ENCODE measurements around the gene PLXNC1. TPM values are rescaled to one million over a fixed set of nuclear protein-coding genes. Genes with fewer than 3 reads are reported as not detected.

The PLXNC1 gene
- total and polyA plus RNA-seq, 2 donors (not counting 1 experiment from before 2014, with no cell fraction given), result 9.7 to 33.6 TPM

- WGBS (ENCODE audit: insufficient coverage), result 87% methylated on average over 5 of the region's 7 CpGs
- Histone ChIP-seq H4K20me1 (ENCODE audit: control insufficient read depth, insufficient read depth, low read length, poor library complexity, severe bottlenecking) (no peaks in the 10 kb centered on the region), H3K36me3 (replicated peaks in 1 of 2; ENCODE audit: control extremely low read depth in 1 of 2, control insufficient read depth in 1 of 2, extremely low read depth in 1 of 2, insufficient read depth in 2 of 2, low read length in 1 of 2) (peaks cover 0 to 56% of the 10 kb centered on the region in 2 experiments), H3K4me2 (replicated peaks; ENCODE audit: low read depth, low read length, poor library complexity, severe bottlenecking) (no peak overlapping the region), H3K27ac (ENCODE audit: low read length in 2 of 2) (no peak overlapping the region), H3K27me3 (replicated peaks in 1 of 4; ENCODE audit: control extremely low read depth in 1 of 4, control insufficient read depth in 3 of 4, insufficient read depth in 4 of 4, low read length in 3 of 4) (no peaks in the 10 kb centered on the region), H3K9me3 (ENCODE audit: control extremely low read depth in 1 of 3, control insufficient read depth in 2 of 3, insufficient read depth in 1 of 3, low read length in 2 of 3) (no peaks in the 10 kb centered on the region), H3K4me3 (ENCODE audit: control extremely low read depth in 1 of 5, extremely low read depth in 1 of 5, insufficient read depth in 1 of 5, low read depth in 2 of 5, low read length in 4 of 5) (no peak overlapping the region), H3K9ac (ENCODE audit: low read length) (no peak overlapping the region), H3K4me1 (ENCODE audit: control insufficient read depth in 2 of 2, insufficient read depth in 2 of 2, low read length in 2 of 2) (no peaks in the 10 kb centered on the region), H2AFZ (ENCODE audit: insufficient read depth, low read depth, low read length, poor library complexity, severe bottlenecking) (no peak overlapping the region), H3K79me2 (ENCODE audit: control insufficient read depth, insufficient read depth, low read length) (peaks cover 20% of the 10 kb centered on the region)
- POLR2A ChIA-PET, result no interaction called here
- no peak for TF ChIP-seq CTCF (IDR thresholded peaks at IDR 0.05)
- TF ChIP-seq EZH2 (IDR thresholded peaks at IDR 0.05; ENCODE audit: borderline replicate concordance, insufficient read depth, low read depth, low read length, poor library complexity, severe bottlenecking), result no peak
- Mint-ChIP-seq H3K4me1 (peaks cover 8% of the 10 kb centered on the region), H3K9me3 (ENCODE audit: insufficient read depth) (no peaks in the 10 kb centered on the region), H3K27ac (no peak overlapping the region), H3K4me3 (no peak overlapping the region), H3K27me3 (no peaks in the 10 kb centered on the region)
- intact Hi-C loops (cut with micrococcal nuclease), result no loop called here
- CTCF ChIA-PET, result interaction anchor here (0.8 kb wide), 1 partner anchor 22 kb away, joined by 3 read pairs; no protein-coding TSS in a partner anchor
- ATAC-seq (ENCODE audit: low read depth) (no peak), DNase-seq (no peak)
Observed at GRCh38 chr12:94185801-94186200, 37.4 kb downstream of the PLXNC1 start.

DNA sequence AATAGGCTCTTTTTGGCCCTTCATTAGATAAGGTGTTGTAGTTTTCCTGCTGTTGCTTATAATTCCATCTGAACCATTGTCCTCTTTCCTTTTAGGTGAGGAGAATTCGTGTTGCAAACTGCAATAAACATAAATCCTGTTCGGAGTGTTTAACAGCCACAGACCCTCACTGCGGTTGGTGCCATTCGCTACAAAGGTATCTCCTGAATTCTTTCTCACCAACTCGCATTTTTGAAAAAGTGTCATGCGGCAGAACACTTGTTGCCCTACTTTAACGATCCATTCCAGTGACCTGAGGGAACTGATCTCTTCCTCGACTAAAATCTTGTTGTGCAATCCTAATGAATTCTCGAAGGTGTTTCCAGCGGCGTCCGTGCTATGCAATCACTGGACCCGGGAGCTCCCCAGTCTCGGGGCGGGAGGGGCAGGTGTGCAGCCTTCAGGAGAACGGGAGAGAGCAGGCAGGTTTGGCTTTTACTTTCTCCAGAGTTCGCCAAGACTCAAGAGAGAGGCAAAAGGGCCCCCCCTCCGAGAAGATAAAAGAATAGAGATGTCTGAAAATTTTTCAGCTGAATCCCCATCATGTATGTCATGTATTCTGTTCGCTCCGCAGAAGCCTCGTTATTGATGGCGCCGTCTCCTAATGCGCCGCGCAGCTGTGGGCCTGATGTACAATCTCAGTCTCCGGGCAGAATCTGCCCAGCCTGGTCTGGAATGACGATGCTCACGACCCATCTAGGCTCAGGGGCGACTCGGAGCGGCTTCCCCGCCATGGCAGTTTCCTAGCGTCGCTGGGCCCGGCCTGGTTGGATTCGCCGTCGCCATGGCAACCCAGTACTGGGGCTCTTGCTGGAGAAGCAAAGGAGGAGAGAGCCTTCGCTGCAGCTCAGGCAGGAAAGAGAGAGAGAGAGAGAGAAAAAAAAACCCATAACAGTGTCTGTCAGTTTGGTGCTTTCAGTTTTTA lies 38.2 kb downstream of the PLXNC1 start:
- CTCF ChIA-PET, result interaction anchor here (0.8 kb wide), 1 partner anchor 22 kb away, joined by 3 read pairs; no protein-coding TSS in a partner anchor
- TF ChIP-seq EZH2 (IDR thresholded peaks at IDR 0.05; ENCODE audit: borderline replicate concordance, insufficient read depth, low read depth, low read length, poor library complexity, severe bottlenecking), result no peak
- TF ChIP-seq CTCF (IDR thresholded peaks at IDR 0.05), result no peak
- Mint-ChIP-seq H3K4me3 (no peak overlapping the region), H3K27ac (no peak overlapping the region), H3K27me3 (no peaks in the 10 kb centered on the region), H3K9me3 (ENCODE audit: insufficient read depth) (no peaks in the 10 kb centered on the region), H3K4me1 (peaks cover 8% of the 10 kb centered on the region)
- Histone ChIP-seq H3K27ac (ENCODE audit: low read length in 2 of 2) (no peak overlapping the region), H4K20me1 (ENCODE audit: control insufficient read depth, insufficient read depth, low read length, poor library complexity, severe bottlenecking) (no peaks in the 10 kb centered on the region), H3K9me3 (ENCODE audit: control extremely low read depth in 1 of 3, control insufficient read depth in 2 of 3, insufficient read depth in 1 of 3, low read length in 2 of 3) (no peaks in the 10 kb centered on the region), H3K4me2 (replicated peaks; ENCODE audit: low read depth, low read length, poor library complexity, severe bottlenecking) (no peak overlapping the region), H3K27me3 (replicated peaks in 1 of 4; ENCODE audit: control extremely low read depth in 1 of 4, control insufficient read depth in 3 of 4, insufficient read depth in 4 of 4, low read length in 3 of 4) (no peaks in the 10 kb centered on the region), H3K9ac (ENCODE audit: low read length) (no peak overlapping the region), H3K36me3 (replicated peaks in 1 of 2; ENCODE audit: control extremely low read depth in 1 of 2, control insufficient read depth in 1 of 2, extremely low read depth in 1 of 2, insufficient read depth in 2 of 2, low read length in 1 of 2) (peaks cover 0 to 56% of the 10 kb centered on the region in 2 experiments), H2AFZ (ENCODE audit: insufficient read depth, low read depth, low read length, poor library complexity, severe bottlenecking) (no peak overlapping the region), H3K79me2 (ENCODE audit: control insufficient read depth, insufficient read depth, low read length) (peaks cover 23% of the 10 kb centered on the region), H3K4me3 (ENCODE audit: control extremely low read depth in 1 of 5, extremely low read depth in 1 of 5, insufficient read depth in 1 of 5, low read depth in 2 of 5, low read length in 4 of 5) (no peak overlapping the region), H3K4me1 (ENCODE audit: control insufficient read depth in 2 of 2, insufficient read depth in 2 of 2, low read length in 2 of 2) (no peaks in the 10 kb centered on the region)
- DNase-seq (no peak), ATAC-seq (ENCODE audit: low read depth) (no peak)
- POLR2A ChIA-PET, result no interaction called here
- intact Hi-C loops (cut with micrococcal nuclease), result no loop called here
- 99% methylated on average over 38 of the region's 40 CpGs for WGBS (ENCODE audit: insufficient coverage)

Data from B cell (primary cell).